PC-3 (cell line): ENCODE results near the gene HNRNPLL.

ENCODE experiments used
- EZH2 ChIP-seq: fragments of 300-600 bp; sonication (generic); IDR thresholded peaks from one replicate; pipeline ENCODE4 v1.6.1; 2017; ENCODE audit warnings: antibody characterized with exemption, mild to moderate bottlenecking, low read length; ENCODE audit not compliant: unreplicated experiment
- EZH2phosphoT487 ChIP-seq: fragments of 300-600 bp; sonication (generic); IDR thresholded peaks from 2 replicates; pipeline ENCODE4 v1.6.1; 2018; ENCODE audit warnings: mild to moderate bottlenecking, antibody characterized with exemption, low read length, borderline replicate concordance
- TF ChIP-seq, protein P1 (sequence below): fragments of 300-600 bp; sonication (generic); conservative IDR thresholded peaks from 2 replicates; pipeline ENCODE4 v1.5.1; 2017; ENCODE audit warnings: antibody characterized with exemption, low read depth, mild to moderate bottlenecking, low read length

GRCh38 chr2:38532366-38532765 lies 70.4 kb downstream of the HNRNPLL start:
- TF ChIP-seq, protein P1, sequence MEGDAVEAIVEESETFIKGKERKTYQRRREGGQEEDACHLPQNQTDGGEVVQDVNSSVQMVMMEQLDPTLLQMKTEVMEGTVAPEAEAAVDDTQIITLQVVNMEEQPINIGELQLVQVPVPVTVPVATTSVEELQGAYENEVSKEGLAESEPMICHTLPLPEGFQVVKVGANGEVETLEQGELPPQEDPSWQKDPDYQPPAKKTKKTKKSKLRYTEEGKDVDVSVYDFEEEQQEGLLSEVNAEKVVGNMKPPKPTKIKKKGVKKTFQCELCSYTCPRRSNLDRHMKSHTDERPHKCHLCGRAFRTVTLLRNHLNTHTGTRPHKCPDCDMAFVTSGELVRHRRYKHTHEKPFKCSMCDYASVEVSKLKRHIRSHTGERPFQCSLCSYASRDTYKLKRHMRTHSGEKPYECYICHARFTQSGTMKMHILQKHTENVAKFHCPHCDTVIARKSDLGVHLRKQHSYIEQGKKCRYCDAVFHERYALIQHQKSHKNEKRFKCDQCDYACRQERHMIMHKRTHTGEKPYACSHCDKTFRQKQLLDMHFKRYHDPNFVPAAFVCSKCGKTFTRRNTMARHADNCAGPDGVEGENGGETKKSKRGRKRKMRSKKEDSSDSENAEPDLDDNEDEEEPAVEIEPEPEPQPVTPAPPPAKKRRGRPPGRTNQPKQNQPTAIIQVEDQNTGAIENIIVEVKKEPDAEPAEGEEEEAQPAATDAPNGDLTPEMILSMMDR: no peak
- no peak for TF ChIP-seq EZH2phosphoT487
- TF ChIP-seq EZH2: no peak
